Neural crest cell (in vitro differentiated cells): ENCODE data around the gene AKAP6. TPM values are rescaled to one million over a fixed set of nuclear protein-coding genes. Genes with fewer than 3 reads are reported as not detected.

ENCODE experiments used
- DNase-seq: peaks from one replicate; pipeline ENCODE4 v3.0.0; 2021; ENCODE audit warnings: low read depth, mixed read lengths, low spot score
- H3K27ac Mint-ChIP-seq: one replicate; pipeline ENCODE4 v1.8.0; 2021; ENCODE audit warnings: mild to moderate bottlenecking, mixed read lengths; ENCODE audit not compliant: unreplicated experiment
- H3K27me3 Mint-ChIP-seq: 2 replicates; pipeline ENCODE4 v1.8.0; 2021; ENCODE audit warnings: low read depth, mild to moderate bottlenecking, mixed read lengths
- H3K36me3 Mint-ChIP-seq: 2 replicates; pipeline ENCODE4 v1.8.0; 2021; ENCODE audit warnings: low read depth, mild to moderate bottlenecking, mixed read lengths
- H3K4me1 Mint-ChIP-seq: 2 replicates; pipeline ENCODE4 v1.8.0; 2021; ENCODE audit warnings: mixed read lengths
- H3K4me3 Mint-ChIP-seq: one replicate; pipeline ENCODE4 v1.8.0; 2021; ENCODE audit warnings: mild to moderate bottlenecking, mixed read lengths
- H3K9me3 Mint-ChIP-seq: 2 replicates; pipeline ENCODE4 v1.8.0; 2021; ENCODE audit warnings: mixed read lengths
- CTCF ChIP-seq: fragments of 200-600 bp; sonication (generic); conservative IDR thresholded peaks from 2 replicates; pipeline ENCODE4 v1.5.0; 2021; ENCODE audit warnings: antibody characterized with exemption, mild to moderate bottlenecking
- total RNA-seq: library from RNA; stranded (reverse); gene quantifications from 2 replicates; pipeline ENCODE4 v1.2.1, GENCODE V29; 2021

The AKAP6 gene
- total RNA-seq, 1 donor from 2014 or later = 9.4 TPM

- no peaks in the 10 kb centered on the region for H3K27me3 Mint-ChIP-seq
- H3K36me3 Mint-ChIP-seq = no peaks in the 10 kb centered on the region
- DNase-seq = no peak
- H3K4me3 Mint-ChIP-seq = no peak overlapping the region
- TF ChIP-seq CTCF = no peak
- H3K9me3 Mint-ChIP-seq = no peaks in the 10 kb centered on the region
- H3K4me1 Mint-ChIP-seq = no peaks in the 10 kb centered on the region
- no peak overlapping the region for H3K27ac Mint-ChIP-seq
Measured at GRCh38 chr14:32633930-32634329, 304.8 kb downstream of the AKAP6 start.

- H3K36me3 Mint-ChIP-seq = no peaks in the 10 kb centered on the region
- no peaks in the 10 kb centered on the region for H3K9me3 Mint-ChIP-seq
- H3K27ac Mint-ChIP-seq = no peak overlapping the region
- H3K27me3 Mint-ChIP-seq = no peaks in the 10 kb centered on the region
- no peak for TF ChIP-seq CTCF
- H3K4me1 Mint-ChIP-seq = no peaks in the 10 kb centered on the region
- no peak overlapping the region for H3K4me3 Mint-ChIP-seq
- DNase-seq = no peak
Measured at GRCh38 chr14:32635061-32635719, 306.1 kb downstream of the AKAP6 start.

GRCh38 chr14:32637582-32637981 is 308.5 kb downstream of the AKAP6 start:
- H3K27me3 Mint-ChIP-seq = no peaks in the 10 kb centered on the region

GRCh38 chr14:32639208-32639607 is 310.1 kb downstream of the AKAP6 start:
- TF ChIP-seq CTCF = no peak
- Mint-ChIP-seq H3K27ac (no peak overlapping the region), H3K4me3 (no peak overlapping the region), H3K36me3 (no peaks in the 10 kb centered on the region), H3K9me3 (no peaks in the 10 kb centered on the region), H3K4me1 (no peaks in the 10 kb centered on the region), H3K27me3 (no peaks in the 10 kb centered on the region)
- no peak for DNase-seq

More at GRCh38 chr14:32637582-32637981, 308.5 kb downstream of the AKAP6 start:
- Mint-ChIP-seq H3K9me3 (no peaks in the 10 kb centered on the region), H3K4me3 (no peak overlapping the region), H3K27ac (no peak overlapping the region), H3K36me3 (no peaks in the 10 kb centered on the region), H3K4me1 (no peaks in the 10 kb centered on the region)
- no peak for TF ChIP-seq CTCF
- DNase-seq = no peak

- H3K9me3 Mint-ChIP-seq = no peaks in the 10 kb centered on the region
- no peak for DNase-seq
- H3K4me1 Mint-ChIP-seq = no peaks in the 10 kb centered on the region
- H3K4me3 Mint-ChIP-seq = no peak overlapping the region
- H3K36me3 Mint-ChIP-seq = no peaks in the 10 kb centered on the region
- H3K27ac Mint-ChIP-seq = no peak overlapping the region
- TF ChIP-seq CTCF = no peak
- H3K27me3 Mint-ChIP-seq = no peaks in the 10 kb centered on the region
Measured at GRCh38 chr14:32645551-32645950, 316.5 kb downstream of the AKAP6 start.
